GM12878 (cell line): ENCODE data around the gene CD96. TPM values are rescaled to one million over a fixed set of nuclear protein-coding genes. Genes with fewer than 3 reads are reported as not detected.
A peak's percentile ranks its signal among the peaks of the same experiment; 100 is the strongest.

Source experiments
- CBX3 ChIP-seq: fragments of 200-600 bp; sonication (generic); IDR thresholded peaks from 2 replicates; pipeline ENCODE4 v1.6.1; 2016; ENCODE audit warnings: low read depth, borderline replicate concordance
- CEBPZ ChIP-seq: fragments of 150-350 bp; IDR thresholded peaks from 2 replicates; pipeline ENCODE4 v1.6.1; 2016; ENCODE audit warnings: low read depth, low read length
- EED ChIP-seq: sonication (generic); IDR thresholded peaks from 2 replicates; pipeline ENCODE4 v1.6.1; 2016; ENCODE audit warnings: antibody characterized with exemption, low read depth
- EP300 ChIP-seq, 2 experiments: fragments of 150-350 bp in 1 of 2; IDR thresholded peaks; 2 replicates each; pipeline ENCODE4 v1.6.1; 2011 to 2012; ENCODE audit warnings: low read depth in 2 of 2, low read length in 2 of 2, borderline replicate concordance in 1 of 2, improper control_type of control experiment in 1 of 2, inconsistent platforms in 1 of 2; ENCODE audit not compliant: control insufficient read depth in 1 of 2
- FOS ChIP-seq: IDR thresholded peaks from 3 replicates; pipeline ENCODE4 v1.6.1; 2011; ENCODE audit warnings: borderline replicate concordance; ENCODE audit not compliant: insufficient read length; ENCODE audit errors: extremely low read depth
- HSF1 ChIP-seq: fragments of 150-350 bp; IDR thresholded peaks from 2 replicates; pipeline ENCODE4 v1.6.1; 2014; ENCODE audit warnings: mild to moderate bottlenecking, low read depth, low read length
- MEF2A ChIP-seq: IDR thresholded peaks from 2 replicates; pipeline ENCODE4 v1.6.1; 2011; ENCODE audit warnings: low read depth, mild to moderate bottlenecking, low read length, moderate library complexity; ENCODE audit not compliant: insufficient read depth
- NFXL1 ChIP-seq: fragments of 450-650 bp; IDR thresholded peaks from 2 replicates; pipeline ENCODE4 v1.6.1; 2017; ENCODE audit warnings: antibody characterized with exemption, mild to moderate bottlenecking, borderline replicate concordance
- NFYA ChIP-seq: IDR thresholded peaks from 2 replicates; pipeline ENCODE4 v1.6.1; 2011; ENCODE audit warnings: low read depth, mild to moderate bottlenecking, low read length, improper control_type of control experiment, borderline replicate concordance
- NR2C2 ChIP-seq: IDR thresholded peaks from 2 replicates; pipeline ENCODE4 v1.6.1; 2011; ENCODE audit warnings: borderline replicate concordance, low read depth; ENCODE audit not compliant: control insufficient read depth, insufficient read length
- NR2F1 ChIP-seq: fragments of 450-650 bp; conservative IDR thresholded peaks from 2 replicates; pipeline ENCODE4 v1.6.1; 2017; ENCODE audit warnings: mild to moderate bottlenecking
- SMAD1 ChIP-seq: fragments of 450-650 bp; IDR thresholded peaks from 2 replicates; pipeline ENCODE4 v1.6.1; 2018; ENCODE audit warnings: mild to moderate bottlenecking, low read depth; ENCODE audit not compliant: partially characterized antibody
- SUZ12 ChIP-seq: fragments of 200-600 bp; sonication (generic); IDR thresholded peaks from one replicate; pipeline ENCODE4 v1.6.1; 2018; ENCODE audit warnings: antibody characterized with exemption, mild to moderate bottlenecking; ENCODE audit not compliant: unreplicated experiment
- ZBED1 ChIP-seq: IDR thresholded peaks from 2 replicates; pipeline ENCODE4 v1.6.1; 2016; ENCODE audit warnings: borderline replicate concordance
- ZBTB11 ChIP-seq: fragments of 450-650 bp; formaldehyde crosslinking; IDR thresholded peaks from 2 replicates; pipeline ENCODE4 v1.5.0; 2022; ENCODE audit warnings: mild to moderate bottlenecking, missing genetic modification characterization
- ZBTB4 ChIP-seq: fragments of 450-650 bp; formaldehyde crosslinking; IDR thresholded peaks from 2 replicates; pipeline ENCODE4 v1.4.0; 2022; ENCODE audit warnings: mild to moderate bottlenecking, moderate library complexity
- ZNF384 ChIP-seq: IDR thresholded peaks from 2 replicates; pipeline ENCODE4 v1.6.1; 2012; ENCODE audit warnings: low read depth, mild to moderate bottlenecking, low read length, improper control_type of control experiment, borderline replicate concordance
- ZZZ3 ChIP-seq: IDR thresholded peaks from 2 replicates; pipeline ENCODE4 v1.6.1; 2011; ENCODE audit warnings: low read depth; ENCODE audit not compliant: control insufficient read depth, insufficient read length
- polyA plus RNA-seq, 11 experiments: library from polyadenylated mRNA; depleted of rRNA in 4 of 11; unstranded in 6 of 11; stranded (reverse) in 5 of 11; fragments of >200 nt; fragmentation: Nextera tagmentation in 4 of 11; fragmentation: Illumina TruSeq in 1 of 11; extraction: Ambion mirVana in 4 of 11; extraction: Trizol in 1 of 11; gene quantifications; 1 replicate in 1 of 11; 2 replicates in 10 of 11; pipeline versions ENCODE4 v1.2.1 to v1.2.3, GENCODE V29; 2011 to 2016; ENCODE audit warnings: inconsistent platforms in 2 of 11, missing spikeins in 2 of 11, low read depth in 1 of 11
- total RNA-seq, 4 experiments: library from RNA; depleted of rRNA in 3 of 4; stranded (reverse); fragments of >200 nt in 3 of 4; fragmentation: Illumina TruSeq in 1 of 4; extraction: Trizol in 1 of 4; gene quantifications; 2 replicates each; pipeline versions ENCODE4 v1.2.1 to v1.2.3, GENCODE V29; 2013 to 2021

Gene CD96
- total and polyA plus RNA-seq, 10 of the 15 experiments (the other 5 are each of a cell fraction or from before 2014, with no cell fraction given): 0.13 to 10.1 (median 0.47) TPM

GRCh38 chr3:111541911-111542483 lies at the start of gene CD96 (continued):
- TF ChIP-seq CEBPZ (no peak), EED (no peak), NFXL1 (no peak), NR2C2 (no peak), MEF2A (no peak), NR2F1 (no peak), ZBTB11 (no peak), SMAD1 (peak; percentile 18), ZNF384 (no peak), SUZ12 (no peak), CBX3 (no peak), FOS (no peak), ZBTB4 (CRISPR knock-in tag) (no peak), NFYA (no peak), ZZZ3 (no peak), ZBED1 (no peak), HSF1 (no peak), EP300 (IDR thresholded peaks at IDR 0.05; ENCODE audit: borderline replicate concordance in 1 of 2, control insufficient read depth in 1 of 2, low read depth in 2 of 2, low read length in 2 of 2) (peak; percentile 61 to 81; a peak in 2 of 4 replicates)
